Measurements from ENCODE around the gene DNAH8. TPM values are rescaled to one million over a fixed set of nuclear protein-coding genes. Genes with fewer than 3 reads are reported as not detected.
A peak's percentile ranks its signal among the peaks of the same experiment; 100 is the strongest.

Gene DNAH8
- total RNA-seq, 6 experiments from 2014 or later = not detected

- DNase-seq = peak; percentile 25
- Mint-ChIP-seq H3K4me3 (no peak overlapping the region), H3K27ac (no peak overlapping the region), H3K27me3 (ENCODE audit: insufficient read depth) (peaks cover 1% of the 10 kb centered on the region; the same call in 1 of the 2 replicates), H3K36me3 (ENCODE audit: low read depth) (no peaks in the 10 kb centered on the region), H3K9me3 (peaks cover 4% of the 10 kb centered on the region; the same call in 1 of the 2 replicates), H3K4me1 (ENCODE audit: low read depth) (no peaks in the 10 kb centered on the region)
- TF ChIP-seq CTCF (IDR thresholded peaks at IDR 0.05) = peak; percentile 50; the same call in 1 of the 2 replicates
Observed at GRCh38 chr6:38933426-38933825, 218.3 kb downstream of the DNAH8 start.

- no peak for TF ChIP-seq CTCF (IDR thresholded peaks at IDR 0.05)
- H3K4me3 Mint-ChIP-seq = no peak overlapping the region
- no peak overlapping the region for H3K27ac Mint-ChIP-seq
- H3K4me1 Mint-ChIP-seq (ENCODE audit: low read depth) = no peaks in the 10 kb centered on the region
- peaks cover 4% of the 10 kb centered on the region; the same call in 1 of the 2 replicates for H3K9me3 Mint-ChIP-seq
- H3K27me3 Mint-ChIP-seq (ENCODE audit: insufficient read depth) = peaks cover 1% of the 10 kb centered on the region
- no peaks in the 10 kb centered on the region for H3K36me3 Mint-ChIP-seq (ENCODE audit: low read depth)
- DNase-seq = no peak
Observed at GRCh38 chr6:38935051-38935450, 219.9 kb downstream of the DNAH8 start.

- no peaks in the 10 kb centered on the region for H3K36me3 Mint-ChIP-seq (ENCODE audit: low read depth)
- DNase-seq = no peak
- peaks cover 4% of the 10 kb centered on the region; the same call in 1 of the 2 replicates for H3K9me3 Mint-ChIP-seq
- H3K4me1 Mint-ChIP-seq (ENCODE audit: low read depth) = no peaks in the 10 kb centered on the region
- no peak overlapping the region for H3K27ac Mint-ChIP-seq
- no peak for TF ChIP-seq CTCF (IDR thresholded peaks at IDR 0.05)
- no peak overlapping the region for H3K4me3 Mint-ChIP-seq
- H3K27me3 Mint-ChIP-seq (ENCODE audit: insufficient read depth) = no peaks in the 10 kb centered on the region; the same call in none of the 2 replicates
Observed at GRCh38 chr6:38937839-38938613, 222.9 kb downstream of the DNAH8 start.

GRCh38 chr6:38938741-38939140 is 223.6 kb downstream of the DNAH8 start:
- no peak overlapping the region for H3K4me3 Mint-ChIP-seq
- peaks cover 4% of the 10 kb centered on the region; the same call in 1 of the 2 replicates for H3K9me3 Mint-ChIP-seq
- H3K27ac Mint-ChIP-seq = no peak overlapping the region
- no peaks in the 10 kb centered on the region; the same call in none of the 2 replicates for H3K27me3 Mint-ChIP-seq (ENCODE audit: insufficient read depth)
- H3K4me1 Mint-ChIP-seq (ENCODE audit: low read depth) = no peaks in the 10 kb centered on the region
- no peaks in the 10 kb centered on the region for H3K36me3 Mint-ChIP-seq (ENCODE audit: low read depth)
- DNase-seq = no peak
- TF ChIP-seq CTCF (IDR thresholded peaks at IDR 0.05) = no peak

GRCh38 chr6:38942442-38942841 is 227.3 kb downstream of the DNAH8 start:
- TF ChIP-seq CTCF (IDR thresholded peaks at IDR 0.05) = no peak
- Mint-ChIP-seq H3K4me1 (ENCODE audit: low read depth) (no peaks in the 10 kb centered on the region), H3K36me3 (ENCODE audit: low read depth) (no peaks in the 10 kb centered on the region), H3K4me3 (no peak overlapping the region), H3K27me3 (ENCODE audit: insufficient read depth) (no peaks in the 10 kb centered on the region; the same call in none of the 2 replicates), H3K27ac (no peak overlapping the region), H3K9me3 (peaks cover 1% of the 10 kb centered on the region)
- DNase-seq = no peak

Measured in HFFc6 (cell line).